H9 (cell line): Measurements from ENCODE around the gene JAK2. TPM values are rescaled to one million over a fixed set of nuclear protein-coding genes. Genes with fewer than 3 reads are reported as not detected.

Experiments used
- DNase-seq: peaks from one replicate; pipeline ENCODE4 v3.0.0-alpha.2; 2017
- H2AFZ ChIP-seq: one replicate; pipeline ENCODE4 v1.6.1; 2013; ENCODE audit warnings: mild to moderate bottlenecking, low read length, control low read depth, moderate library complexity
- H2AK5ac ChIP-seq: 2 replicates; pipeline ENCODE4 v1.6.1; 2013; ENCODE audit warnings: low read length, control low read depth, mixed read lengths; ENCODE audit not compliant: insufficient read length
- H2BK120ac ChIP-seq: one replicate; pipeline ENCODE4 v1.6.1; 2013; ENCODE audit warnings: low read depth, mild to moderate bottlenecking, low read length, control low read depth, inconsistent platforms; ENCODE audit not compliant: poor library complexity, severe bottlenecking
- H2BK12ac ChIP-seq: 2 replicates; pipeline ENCODE4 v1.6.1; 2013; ENCODE audit warnings: low read length, control low read depth, mixed read lengths, low read depth; ENCODE audit not compliant: insufficient read length
- H2BK15ac ChIP-seq: 2 replicates; pipeline ENCODE4 v1.6.1; 2013; ENCODE audit warnings: low read depth, low read length, control low read depth
- H2BK20ac ChIP-seq: one replicate; pipeline ENCODE4 v1.6.1; 2013; ENCODE audit warnings: low read depth, mild to moderate bottlenecking, low read length, control low read depth, inconsistent platforms; ENCODE audit not compliant: poor library complexity, severe bottlenecking
- H2BK5ac ChIP-seq: 2 replicates; pipeline ENCODE4 v1.6.1; 2013; ENCODE audit warnings: low read length, control low read depth, mixed read lengths; ENCODE audit not compliant: insufficient read length
- H3K14ac ChIP-seq: 2 replicates; pipeline ENCODE4 v1.6.1; 2013; ENCODE audit warnings: low read length, control low read depth; ENCODE audit not compliant: insufficient read depth
- H3K18ac ChIP-seq: 2 replicates; pipeline ENCODE4 v1.6.1; 2013; ENCODE audit warnings: low read depth, mild to moderate bottlenecking, mixed read lengths, low read length, control low read depth; ENCODE audit not compliant: insufficient read length
- H3K23ac ChIP-seq: 2 replicates; pipeline ENCODE4 v1.6.1; 2013; ENCODE audit warnings: low read length, control low read depth, mixed read lengths, low read depth; ENCODE audit not compliant: insufficient read length
- H3K23me2 ChIP-seq: 2 replicates; pipeline ENCODE4 v1.6.1; 2013; ENCODE audit warnings: low read depth, mild to moderate bottlenecking, mixed read lengths, low read length, control low read depth; ENCODE audit not compliant: insufficient read length, poor library complexity, severe bottlenecking
- H3K27ac ChIP-seq: 2 replicates; pipeline ENCODE4 v1.5.1; 2013; ENCODE audit warnings: low read length, control low read depth, mixed read lengths, low read depth; ENCODE audit not compliant: insufficient read length
- H3K27me3 ChIP-seq: 2 replicates; pipeline ENCODE4 v1.6.1; 2013; ENCODE audit warnings: low read length, control low read depth, inconsistent platforms; ENCODE audit not compliant: insufficient read depth
- H3K4ac ChIP-seq: 2 replicates; pipeline ENCODE4 v1.6.1; 2013; ENCODE audit warnings: low read depth, mild to moderate bottlenecking, control low read depth, inconsistent platforms, low read length, moderate library complexity
- H3K4me1 ChIP-seq: 2 replicates; pipeline ENCODE4 v1.6.1; 2013; ENCODE audit warnings: low read length, control low read depth, inconsistent platforms; ENCODE audit not compliant: insufficient read depth
- H3K4me2 ChIP-seq: 2 replicates; pipeline ENCODE4 v1.6.1; 2013; ENCODE audit warnings: low read length, control low read depth, mixed read lengths; ENCODE audit not compliant: insufficient read length, insufficient read depth
- H3K56ac ChIP-seq: 2 replicates; pipeline ENCODE4 v1.6.1; 2013; ENCODE audit warnings: low read depth, mild to moderate bottlenecking, mixed read lengths, low read length, control low read depth; ENCODE audit not compliant: insufficient read length
- H3K79me1 ChIP-seq: 2 replicates; pipeline ENCODE4 v1.6.1; 2013; ENCODE audit warnings: low read depth, mild to moderate bottlenecking, moderate library complexity, low read length, control low read depth, inconsistent platforms; ENCODE audit not compliant: insufficient read depth, poor library complexity, severe bottlenecking
- H3K79me2 ChIP-seq: 2 replicates; pipeline ENCODE4 v1.6.1; 2013; ENCODE audit warnings: low read length, control low read depth, inconsistent platforms; ENCODE audit not compliant: insufficient read depth
- H3K9ac ChIP-seq: 2 replicates; pipeline ENCODE4 v1.6.1; 2013; ENCODE audit warnings: low read length, control low read depth, mixed read lengths; ENCODE audit not compliant: insufficient read length; ENCODE audit errors: extremely low read depth
- H3K9me3 ChIP-seq: one replicate; pipeline ENCODE4 v1.6.1; 2013; ENCODE audit warnings: low read depth, low read length, inconsistent platforms; ENCODE audit not compliant: control insufficient read depth
- H3T11ph ChIP-seq: one replicate; pipeline ENCODE4 v1.6.1; 2013; ENCODE audit warnings: mild to moderate bottlenecking, low read length, control low read depth, inconsistent platforms
- H4K20me1 ChIP-seq: one replicate; pipeline ENCODE4 v1.6.1; 2013; ENCODE audit not compliant: control insufficient read depth, insufficient read length, insufficient read depth
- H4K5ac ChIP-seq: 2 replicates; pipeline ENCODE4 v1.6.1; 2013; ENCODE audit warnings: low read depth, mild to moderate bottlenecking, mixed read lengths, low read length, control low read depth; ENCODE audit not compliant: insufficient read length
- H4K8ac ChIP-seq: replicated peaks from 2 replicates; pipeline ENCODE4 v1.6.1; 2013; ENCODE audit warnings: low read length, control low read depth, mixed read lengths, low read depth; ENCODE audit not compliant: insufficient read length
- H4K91ac ChIP-seq: 2 replicates; pipeline ENCODE4 v1.6.1; 2013; ENCODE audit warnings: low read depth, mild to moderate bottlenecking, moderate library complexity, mixed read lengths, low read length, control low read depth; ENCODE audit not compliant: insufficient read length
- H3K27ac Mint-ChIP-seq, 3 experiments: 2 replicates in 2 of 3; 3 replicates in 1 of 3; pipeline ENCODE4 v1.8.0; 2020 to 2021; ENCODE audit warnings: mixed read lengths in 3 of 3, mild to moderate bottlenecking in 1 of 3, moderate library complexity in 1 of 3
- H3K27me3 Mint-ChIP-seq: 2 replicates; pipeline ENCODE4 v1.8.0; 2021; ENCODE audit warnings: low read depth, mild to moderate bottlenecking, moderate library complexity, mixed read lengths
- H3K36me3 Mint-ChIP-seq, 3 experiments: 2 replicates in 2 of 3; 3 replicates in 1 of 3; pipeline ENCODE4 v1.8.0; 2020 to 2021; ENCODE audit warnings: low read depth in 3 of 3, mixed read lengths in 3 of 3; ENCODE audit not compliant: insufficient read depth in 1 of 3
- H3K4me1 Mint-ChIP-seq, 2 experiments: 2 replicates each; pipeline ENCODE4 v1.8.0; 2020; ENCODE audit warnings: mixed read lengths in 2 of 2
- H3K4me3 Mint-ChIP-seq, 2 experiments: 2 replicates in 1 of 2; 3 replicates in 1 of 2; pipeline ENCODE4 v1.8.0; 2020 to 2021; ENCODE audit warnings: mild to moderate bottlenecking in 2 of 2, mixed read lengths in 2 of 2, moderate library complexity in 1 of 2
- H3K9me3 Mint-ChIP-seq, 2 experiments: 2 replicates in 1 of 2; 3 replicates in 1 of 2; pipeline ENCODE4 v1.8.0; 2020; ENCODE audit warnings: mild to moderate bottlenecking in 2 of 2, mixed read lengths in 2 of 2, moderate library complexity in 1 of 2
- total RNA-seq: library from RNA; stranded (reverse); gene quantifications from 2 replicates; pipeline ENCODE4 v1.2.1, GENCODE V29; 2021
- TF ChIP-seq, protein P1 (sequence below): fragments of 200-600 bp; sonication (generic); conservative IDR thresholded peaks from 3 replicates; pipeline ENCODE4 v1.8.0; 2021; ENCODE audit warnings: antibody characterized with exemption, mild to moderate bottlenecking

Gene JAK2
- total RNA-seq, 1 experiment from 2014 or later: 3.4 TPM

DNA sequence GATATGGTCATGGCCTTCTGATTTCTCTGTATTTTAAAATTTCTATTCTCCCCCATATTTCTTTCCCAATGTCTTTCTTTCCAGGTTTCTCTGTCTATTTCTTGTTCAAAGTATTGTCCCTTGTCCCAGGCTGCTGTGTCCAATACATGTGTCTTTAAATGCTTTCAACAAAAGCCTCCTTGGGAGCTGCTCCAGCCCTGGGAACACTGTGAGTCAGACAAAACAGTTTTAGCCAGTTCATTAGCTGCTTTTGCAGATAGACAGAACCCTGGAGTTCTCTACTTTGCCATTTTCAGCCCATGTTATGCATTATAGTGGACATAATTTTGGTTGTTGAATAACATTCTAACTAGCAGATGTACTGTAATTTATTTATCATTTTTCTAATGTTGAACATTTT, 20.5 kb upstream of the JAK2 start:
- Histone ChIP-seq H2BK5ac (no peak overlapping the region), H2BK20ac (no peak overlapping the region), H3K23ac (no peak overlapping the region), H3K9me3 (no peaks in the 10 kb centered on the region), H3K56ac (no peak overlapping the region), H3K4me2 (no peak overlapping the region), H3K14ac (no peak overlapping the region), H2BK12ac (no peak overlapping the region), H4K5ac (no peak overlapping the region), H3K4ac (no peak overlapping the region), H2BK15ac (no peak overlapping the region), H3K27ac (no peak overlapping the region), H3K4me1 (no peaks in the 10 kb centered on the region), H3K18ac (no peak overlapping the region), H2AFZ (no peak overlapping the region), H2BK120ac (no peak overlapping the region), H3T11ph (no peak overlapping the region), H4K8ac (no peak overlapping the region), H3K79me2 (no peaks in the 10 kb centered on the region), H3K79me1 (no peaks in the 10 kb centered on the region), H3K23me2 (no peaks in the 10 kb centered on the region), H3K27me3 (no peaks in the 10 kb centered on the region), H2AK5ac (no peak overlapping the region), H3K9ac (no peak overlapping the region), H4K20me1 (no peaks in the 10 kb centered on the region), H4K91ac (no peak overlapping the region)
- H3K4me3 Mint-ChIP-seq: no peak overlapping the region
- no peak for DNase-seq
- H3K36me3 Mint-ChIP-seq: no peaks in the 10 kb centered on the region
- no peaks in the 10 kb centered on the region for H3K4me1 Mint-ChIP-seq
- H3K9me3 Mint-ChIP-seq: no peaks in the 10 kb centered on the region
- TF ChIP-seq, protein P1, sequence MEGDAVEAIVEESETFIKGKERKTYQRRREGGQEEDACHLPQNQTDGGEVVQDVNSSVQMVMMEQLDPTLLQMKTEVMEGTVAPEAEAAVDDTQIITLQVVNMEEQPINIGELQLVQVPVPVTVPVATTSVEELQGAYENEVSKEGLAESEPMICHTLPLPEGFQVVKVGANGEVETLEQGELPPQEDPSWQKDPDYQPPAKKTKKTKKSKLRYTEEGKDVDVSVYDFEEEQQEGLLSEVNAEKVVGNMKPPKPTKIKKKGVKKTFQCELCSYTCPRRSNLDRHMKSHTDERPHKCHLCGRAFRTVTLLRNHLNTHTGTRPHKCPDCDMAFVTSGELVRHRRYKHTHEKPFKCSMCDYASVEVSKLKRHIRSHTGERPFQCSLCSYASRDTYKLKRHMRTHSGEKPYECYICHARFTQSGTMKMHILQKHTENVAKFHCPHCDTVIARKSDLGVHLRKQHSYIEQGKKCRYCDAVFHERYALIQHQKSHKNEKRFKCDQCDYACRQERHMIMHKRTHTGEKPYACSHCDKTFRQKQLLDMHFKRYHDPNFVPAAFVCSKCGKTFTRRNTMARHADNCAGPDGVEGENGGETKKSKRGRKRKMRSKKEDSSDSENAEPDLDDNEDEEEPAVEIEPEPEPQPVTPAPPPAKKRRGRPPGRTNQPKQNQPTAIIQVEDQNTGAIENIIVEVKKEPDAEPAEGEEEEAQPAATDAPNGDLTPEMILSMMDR: no peak
- no peak overlapping the region for H3K27ac Mint-ChIP-seq
- H3K27me3 Mint-ChIP-seq: no peaks in the 10 kb centered on the region
